Colonic mucosa (tissue), 4 donors: Measurements from ENCODE around the gene PDE6B. TPM values are rescaled to one million over a fixed set of nuclear protein-coding genes. Genes with fewer than 3 reads are reported as not detected.

ENCODE experiments used
- DNase-seq: peaks from one replicate; pipeline ENCODE4 v3.0.0-alpha.2; 2020
- H3K27ac ChIP-seq: fragments of 200-600 bp; one replicate; pipeline ENCODE4 v1.8.0; 2021
- H3K27me3 ChIP-seq: fragments of 200-600 bp; one replicate; pipeline ENCODE4 v1.8.0; 2021
- H3K36me3 ChIP-seq: fragments of 200-600 bp; one replicate; pipeline ENCODE4 v1.8.0; 2021
- H3K4me1 ChIP-seq: fragments of 200-600 bp; one replicate; pipeline ENCODE4 v1.8.0; 2021; ENCODE audit warnings: mild to moderate bottlenecking
- H3K4me3 ChIP-seq: fragments of 200-600 bp; one replicate; pipeline ENCODE4 v1.8.0; 2021
- H3K9ac ChIP-seq, 2 donors: one replicate each; pipeline ENCODE4 v1.7.0; 2013; ENCODE audit warnings: control low read depth in 2 of 2, low read depth in 2 of 2, low read length in 2 of 2
- H3K9me3 ChIP-seq: fragments of 200-600 bp; one replicate; pipeline ENCODE4 v1.8.0; 2021
- intact Hi-C: fragments of 100-400 bp; cut with DNase I; formaldehyde crosslinking; loops from one replicate; pipeline ENCODE4 v1.14.1; 2022
- total RNA-seq, 2 donors: library from RNA; stranded (reverse); fragmentation: NEBNext Ultra II Directional in 1 of 2; extraction: Animal tissue kit (Norgen Biotek cat#: 25700) in 1 of 2; gene quantifications; one replicate each; pipeline ENCODE4 v1.2.1, GENCODE V29; 2021
- TF ChIP-seq, protein P1 (sequence below): fragments of 200-600 bp; IDR thresholded peaks from one replicate; pipeline ENCODE4 v1.8.0; 2022; ENCODE audit warnings: antibody characterized with exemption, mild to moderate bottlenecking
- donor health status: healthy.
- donor health status: DM: no; HTN: no; CAD: no.
- donor health status: DM: no; HTN: no; CAD: no.

Gene PDE6B
- total RNA-seq, result 1 to 10 TPM; 1.2 to 2.3 TPM

DNA sequence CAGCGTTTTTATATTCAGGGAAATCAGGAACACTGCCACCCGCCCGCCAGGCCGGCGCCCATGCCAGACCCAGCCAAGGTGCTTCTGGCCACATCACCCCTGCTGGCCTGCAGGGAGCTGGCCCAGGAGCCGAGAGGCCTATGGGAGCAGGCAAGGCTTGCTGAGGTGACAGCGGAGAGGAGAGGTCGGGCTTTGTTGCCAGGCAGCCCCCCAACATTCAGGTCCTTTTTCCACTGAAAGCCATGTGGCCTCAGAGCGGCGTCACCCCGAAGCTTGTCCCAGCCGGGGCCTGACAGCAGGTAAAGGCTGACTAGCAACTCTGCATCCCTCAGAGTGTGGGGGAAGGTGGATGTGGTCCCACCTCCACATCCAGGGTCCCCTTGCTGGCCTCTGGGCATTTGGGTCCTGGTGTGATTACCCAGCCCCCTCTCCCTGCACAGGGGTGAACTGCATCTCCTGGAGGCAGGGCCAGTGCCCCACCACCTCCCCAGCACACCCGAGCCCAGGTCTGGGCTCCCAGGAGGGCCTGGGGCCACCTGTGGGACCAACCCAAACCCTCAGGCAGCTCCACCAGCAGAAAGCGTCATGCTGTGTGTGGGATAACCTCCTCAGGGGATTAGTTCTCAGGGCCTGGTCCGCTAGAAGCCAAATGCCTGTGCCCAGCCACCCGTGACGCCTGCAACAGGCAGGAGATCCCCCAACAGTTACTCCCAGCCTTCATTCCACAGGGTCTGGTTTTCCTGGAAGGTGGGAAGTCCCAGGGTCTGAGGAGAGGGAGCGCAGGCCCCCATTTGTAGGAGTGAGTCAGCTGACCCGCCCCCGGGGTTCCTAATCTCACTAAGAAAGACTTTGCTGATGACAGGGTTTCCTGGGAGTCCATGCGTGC, at the start of gene PDE6B:
PDE6B (plus strand) TSS at position 869 of the 886 bp plus-strand sequence. CDS start 54 bp downstream, outside the sequence.
- Histone ChIP-seq H3K27me3 (no peaks in the 10 kb centered on the region), H3K9me3 (no peaks in the 10 kb centered on the region), H3K36me3 (no peaks in the 10 kb centered on the region), H3K4me1 (no peaks in the 10 kb centered on the region), H3K9ac (no peak within 1 kb of the TSS), H3K27ac (no peak within 1 kb of the TSS), H3K4me3 (no peak within 1 kb of the TSS)
- no peak for DNase-seq
- intact Hi-C loops, result no loop called here
- TF ChIP-seq, protein P1, sequence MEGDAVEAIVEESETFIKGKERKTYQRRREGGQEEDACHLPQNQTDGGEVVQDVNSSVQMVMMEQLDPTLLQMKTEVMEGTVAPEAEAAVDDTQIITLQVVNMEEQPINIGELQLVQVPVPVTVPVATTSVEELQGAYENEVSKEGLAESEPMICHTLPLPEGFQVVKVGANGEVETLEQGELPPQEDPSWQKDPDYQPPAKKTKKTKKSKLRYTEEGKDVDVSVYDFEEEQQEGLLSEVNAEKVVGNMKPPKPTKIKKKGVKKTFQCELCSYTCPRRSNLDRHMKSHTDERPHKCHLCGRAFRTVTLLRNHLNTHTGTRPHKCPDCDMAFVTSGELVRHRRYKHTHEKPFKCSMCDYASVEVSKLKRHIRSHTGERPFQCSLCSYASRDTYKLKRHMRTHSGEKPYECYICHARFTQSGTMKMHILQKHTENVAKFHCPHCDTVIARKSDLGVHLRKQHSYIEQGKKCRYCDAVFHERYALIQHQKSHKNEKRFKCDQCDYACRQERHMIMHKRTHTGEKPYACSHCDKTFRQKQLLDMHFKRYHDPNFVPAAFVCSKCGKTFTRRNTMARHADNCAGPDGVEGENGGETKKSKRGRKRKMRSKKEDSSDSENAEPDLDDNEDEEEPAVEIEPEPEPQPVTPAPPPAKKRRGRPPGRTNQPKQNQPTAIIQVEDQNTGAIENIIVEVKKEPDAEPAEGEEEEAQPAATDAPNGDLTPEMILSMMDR, result no peak

DNA sequence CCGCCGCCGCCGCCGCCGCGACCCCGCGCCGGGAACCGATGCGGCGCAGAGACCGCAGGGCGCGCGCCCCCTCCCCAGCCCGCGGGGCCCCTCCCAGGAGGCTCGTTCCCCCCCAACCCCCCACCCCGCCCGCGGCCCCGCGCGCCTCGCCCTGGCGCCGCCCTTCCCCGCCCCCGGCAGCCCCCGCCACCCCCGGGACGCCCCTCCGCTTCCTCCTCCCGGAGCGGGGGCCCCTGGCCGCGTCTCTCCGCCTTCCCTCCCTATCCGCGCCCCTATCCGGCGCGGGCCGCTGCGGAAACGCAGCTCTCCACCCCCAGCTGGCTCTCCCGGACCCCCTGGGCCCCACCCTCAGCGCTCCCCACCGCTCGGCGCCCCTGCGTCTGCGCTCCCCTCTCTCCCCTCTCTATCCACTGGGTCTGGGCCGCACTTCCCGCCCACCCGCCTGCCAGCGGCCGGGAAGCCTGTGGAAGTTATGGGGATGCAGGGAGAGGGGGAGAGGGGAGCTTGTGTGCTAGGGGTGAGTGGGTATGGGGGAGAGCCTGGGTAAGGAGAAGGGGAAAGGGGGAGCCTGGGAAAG, 49.0 kb upstream of the PDE6B start, which contains the start of gene TMEM271:
TMEM271 (minus strand) TSS at position 51 of the 577 bp plus-strand sequence. CDS start 233 bp downstream, outside the sequence.
- Histone ChIP-seq H3K27me3 (peaks cover 42% of the 10 kb centered on the region), H3K4me3 (no peak within 1 kb of the TSS), H3K9ac (no peak within 1 kb of the TSS), H3K4me1 (no peaks in the 10 kb centered on the region), H3K36me3 (no peaks in the 10 kb centered on the region), H3K27ac (no peak within 1 kb of the TSS), H3K9me3 (no peaks in the 10 kb centered on the region)
- intact Hi-C loops, result no loop called here
- DNase-seq, result no peak
- TF ChIP-seq, protein P1, result no peak

DNA sequence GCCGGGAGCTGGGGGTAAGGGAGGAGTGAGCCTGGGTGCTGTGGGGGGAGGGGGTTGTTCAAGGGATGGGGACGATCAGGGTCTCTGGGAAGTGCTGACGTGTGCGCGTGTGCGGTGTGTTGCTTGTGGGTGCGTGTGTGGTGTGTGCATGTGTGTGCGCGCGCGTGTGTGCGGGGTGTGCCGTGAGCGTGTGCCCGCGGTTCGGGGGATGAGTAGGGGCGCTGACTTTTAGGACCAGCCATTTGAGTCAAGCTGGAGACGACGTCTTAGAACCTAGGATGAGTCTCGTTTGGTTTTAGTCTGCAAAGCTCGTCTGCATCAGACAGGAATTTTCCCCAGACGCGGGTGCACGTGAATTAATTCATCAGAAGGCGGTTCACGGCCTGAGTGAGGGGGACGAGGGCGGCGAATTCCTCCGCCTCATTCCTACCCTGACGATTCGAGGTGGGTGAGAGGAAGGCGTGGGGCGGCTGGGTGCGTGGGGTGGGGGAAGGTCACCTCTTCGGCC, 48.3 kb upstream of the PDE6B start:
- DNase-seq, result no peak

DNA sequence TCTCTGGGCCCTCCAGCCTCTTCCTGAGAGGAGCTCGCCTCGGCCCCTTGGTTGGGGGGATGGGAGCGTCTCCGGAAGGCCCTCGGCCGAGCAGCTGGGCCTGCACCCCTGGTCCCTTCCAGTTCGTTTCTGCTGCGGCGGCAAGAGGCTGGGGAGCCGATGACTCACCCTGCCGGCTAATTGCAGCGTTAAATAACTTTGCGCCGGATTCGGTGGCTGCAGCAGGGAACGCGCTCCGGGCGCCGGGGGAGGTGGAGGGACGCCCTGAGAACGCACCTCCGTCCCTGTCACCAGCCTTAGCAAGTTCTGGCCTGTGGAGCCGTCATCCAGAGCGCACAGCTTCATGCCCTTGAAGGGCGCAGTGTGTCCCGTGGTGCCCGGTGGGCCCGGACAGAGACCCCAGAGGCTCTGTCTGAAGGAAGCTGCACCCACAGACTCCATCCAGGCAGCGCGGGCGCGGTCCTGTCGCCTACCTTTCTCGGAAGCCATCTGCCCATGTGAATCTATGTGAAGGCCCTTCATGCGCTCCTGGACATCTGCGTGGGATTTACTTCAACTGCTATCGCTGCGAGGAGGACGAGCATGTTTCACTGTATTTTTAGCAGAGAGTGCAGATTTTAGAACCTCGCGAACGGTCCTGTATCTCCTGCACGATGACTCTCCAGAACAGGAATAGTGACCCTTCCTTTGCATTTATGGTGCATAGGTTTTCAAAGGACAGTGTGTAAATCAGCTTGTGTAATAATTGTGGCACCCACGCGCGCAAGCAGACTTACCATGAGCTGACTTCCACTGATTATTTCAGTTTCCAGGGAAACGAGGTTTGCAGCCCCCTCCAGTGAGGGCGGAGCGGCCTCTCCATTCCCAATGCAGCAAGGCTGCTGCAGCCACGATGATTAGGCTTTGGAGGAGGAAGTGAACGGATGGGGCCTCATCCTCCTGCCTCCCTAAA, 47.6 kb upstream of the PDE6B start:
- H3K9ac ChIP-seq, result no peak overlapping the region
- intact Hi-C loops, result no loop called here
- no peaks in the 10 kb centered on the region for H3K36me3 ChIP-seq
- H3K27ac ChIP-seq, result no peak overlapping the region
- no peaks in the 10 kb centered on the region for H3K9me3 ChIP-seq
- no peaks in the 10 kb centered on the region for H3K4me1 ChIP-seq
- no peak overlapping the region for H3K4me3 ChIP-seq
- peaks cover 42% of the 10 kb centered on the region for H3K27me3 ChIP-seq
- no peak for DNase-seq
- TF ChIP-seq, protein P1, result no peak

More for the DNA sequence above, 48.3 kb upstream of the PDE6B start:
- H3K9ac ChIP-seq, result no peak overlapping the region
- TF ChIP-seq, protein P1, result no peak
- no peaks in the 10 kb centered on the region for H3K36me3 ChIP-seq
- no peak overlapping the region for H3K4me3 ChIP-seq
- no peak overlapping the region for H3K27ac ChIP-seq
- no peaks in the 10 kb centered on the region for H3K9me3 ChIP-seq
- intact Hi-C loops, result no loop called here
- no peaks in the 10 kb centered on the region for H3K4me1 ChIP-seq
- peaks cover 42% of the 10 kb centered on the region for H3K27me3 ChIP-seq
